Activated CD4-positive, alpha-beta T cell treated with anti-CD3 and anti-CD28 coated beads for 4 hours (primary cell): ENCODE results near the gene ALG14.
"Not testable (repeated sequence)": the region's sequence is repeated elsewhere in the genome, so short reads cannot be mapped to it uniquely, and the experiment has no call there.

Experiments used
- DNase-seq, 2 donors: peaks; one replicate each; pipeline ENCODE4 v3.0.0-alpha.2; 2020

Gene ALG14

DNA sequence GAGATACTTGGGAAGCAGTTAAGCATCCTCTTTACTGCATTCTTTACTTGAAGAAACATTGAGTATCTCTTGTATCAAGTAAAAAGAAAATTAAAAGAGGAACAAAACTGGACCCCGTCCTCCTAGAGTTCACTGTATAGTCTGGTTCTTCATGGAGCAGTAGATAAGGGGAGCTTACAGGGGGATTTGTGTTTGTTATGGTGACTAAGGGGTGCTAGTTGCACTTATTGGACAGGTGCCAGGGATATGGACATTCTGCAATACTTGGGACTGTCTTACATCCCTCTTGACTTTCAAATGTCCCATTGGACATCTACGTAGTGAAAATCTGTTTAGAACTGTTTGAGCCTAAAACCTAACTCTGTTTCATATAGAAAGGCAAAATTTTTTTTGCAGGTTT lies 67.2 kb downstream of the ALG14 start:
- DNase-seq, result no peak

DNA sequence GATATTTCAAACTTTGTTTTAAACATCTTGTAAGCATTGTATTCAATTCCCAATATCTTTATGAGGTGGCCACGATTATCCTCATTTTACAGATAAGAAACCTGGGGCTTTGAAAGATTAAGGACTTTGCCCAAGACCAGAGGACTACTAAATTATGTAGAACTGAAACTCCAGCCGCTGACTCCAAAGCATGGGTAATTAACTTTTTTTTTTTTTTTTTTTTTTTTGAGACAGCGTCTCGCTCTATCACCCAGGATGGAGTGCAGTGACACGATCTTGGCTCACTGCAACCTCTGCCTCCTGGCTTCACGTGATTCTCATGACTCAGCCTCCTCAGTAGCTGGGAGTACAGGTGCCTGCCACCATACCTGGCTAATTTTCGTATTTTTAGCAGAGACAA lies 68.7 kb downstream of the ALG14 start:
- DNase-seq, result no peak

DNA sequence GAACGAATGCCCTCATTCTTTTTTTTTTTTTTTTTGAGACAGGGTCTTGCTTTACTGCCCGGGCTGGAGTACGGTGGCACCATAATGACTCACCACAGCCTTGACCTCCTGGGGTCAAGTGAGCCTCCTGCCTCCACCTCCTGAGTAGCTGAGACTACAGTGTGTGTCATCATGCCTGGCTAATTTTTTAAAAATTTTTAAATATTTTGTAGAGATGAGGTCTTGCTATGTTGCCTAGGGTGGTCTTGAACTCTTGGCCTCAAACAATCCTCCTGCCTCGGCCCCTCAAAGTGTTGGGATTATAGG lies 69.4 kb downstream of the ALG14 start:
- no peak for DNase-seq

DNA sequence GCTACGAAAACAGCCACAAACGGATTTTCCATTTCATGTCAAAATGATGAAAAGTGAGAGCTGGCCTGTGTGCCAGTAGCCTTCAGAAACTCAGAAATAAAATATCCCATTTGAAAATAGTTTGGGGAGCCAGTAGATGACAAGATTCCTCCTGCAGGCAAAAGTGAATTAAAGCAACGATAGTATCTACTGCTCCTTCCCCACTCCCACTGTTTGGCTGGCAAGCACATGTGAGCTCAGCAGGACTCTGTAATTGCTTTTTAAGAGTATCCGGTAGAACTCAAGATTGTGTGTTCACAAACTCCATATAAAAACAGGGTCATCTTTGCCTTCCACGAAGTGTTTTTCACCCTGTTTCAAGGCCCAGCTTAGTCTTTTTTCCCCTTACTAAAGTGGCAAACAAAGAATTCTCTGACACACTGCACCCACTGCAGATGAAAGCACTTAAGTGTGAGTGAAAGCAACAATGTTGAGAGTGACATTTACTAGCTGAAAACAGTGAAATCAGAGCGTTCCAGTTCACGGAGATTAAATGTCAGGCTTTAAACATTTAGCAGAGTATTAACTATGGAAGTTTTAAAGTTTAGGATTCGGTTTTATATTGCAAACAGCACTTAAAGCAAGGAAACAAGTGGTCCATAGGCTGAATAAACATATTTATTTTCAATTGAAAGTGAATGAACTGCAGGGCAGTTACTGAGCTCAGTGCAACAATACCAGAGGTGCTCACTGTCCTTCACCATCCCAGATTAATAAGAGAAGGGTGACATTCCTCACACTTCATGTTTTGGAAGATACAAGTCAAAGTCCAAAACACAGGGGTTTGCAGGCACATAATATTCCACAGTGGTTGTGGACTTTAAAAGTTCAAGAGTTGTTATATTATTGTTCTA lies 70.0 kb downstream of the ALG14 start:
- DNase-seq, result no peak

DNA sequence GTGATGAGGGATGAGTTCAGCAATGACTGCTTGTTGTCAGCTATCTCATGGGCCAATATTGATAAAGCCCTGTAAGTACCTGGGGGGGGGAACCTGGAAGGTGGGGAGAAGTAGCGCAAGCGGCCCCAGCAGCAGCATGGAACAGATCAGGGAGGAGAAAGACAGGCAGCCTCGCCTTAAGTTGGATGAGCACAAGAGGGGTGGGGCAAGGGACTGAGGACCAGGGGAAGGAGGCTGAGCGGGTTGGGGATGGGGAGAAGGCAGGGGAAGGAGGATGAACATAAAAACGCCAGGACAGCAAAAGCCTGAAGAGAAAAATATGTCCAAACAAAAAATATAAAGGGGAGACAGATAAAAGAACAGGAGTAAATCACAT lies 70.6 kb downstream of the ALG14 start:
- no peak for DNase-seq

DNA sequence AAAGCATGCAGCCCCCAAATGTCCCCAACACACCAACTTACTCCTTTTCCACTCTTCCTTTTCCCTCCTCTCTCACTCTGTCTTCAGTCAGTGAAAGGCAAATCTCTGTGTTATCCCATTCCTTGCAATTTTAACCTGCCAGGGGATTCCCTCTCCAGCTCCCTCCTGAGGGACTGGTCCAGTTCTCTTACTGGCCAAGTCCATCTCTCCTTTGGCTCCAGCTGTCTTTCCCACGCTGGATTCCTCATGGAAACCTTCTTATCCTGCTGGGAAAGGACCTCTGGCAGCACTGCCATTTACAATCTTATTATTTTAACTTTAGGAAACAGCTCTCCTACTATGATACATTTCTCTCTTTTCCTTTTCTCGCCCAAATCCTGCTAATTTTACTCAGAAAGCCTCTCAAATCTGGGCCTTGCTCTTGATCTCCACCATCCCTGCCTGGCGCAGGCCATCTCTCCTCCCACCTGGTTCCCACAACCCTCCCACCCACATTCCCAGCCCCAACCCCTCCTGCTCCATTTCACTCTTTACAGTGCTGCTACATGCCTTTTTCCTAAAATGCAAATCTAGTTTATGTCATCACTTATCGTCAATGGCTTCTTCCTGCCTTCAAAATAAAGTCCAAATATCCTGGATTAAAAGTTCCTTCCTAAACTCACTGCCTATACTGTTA lies 73.2 kb downstream of the ALG14 start:
- DNase-seq, result no peak

DNA sequence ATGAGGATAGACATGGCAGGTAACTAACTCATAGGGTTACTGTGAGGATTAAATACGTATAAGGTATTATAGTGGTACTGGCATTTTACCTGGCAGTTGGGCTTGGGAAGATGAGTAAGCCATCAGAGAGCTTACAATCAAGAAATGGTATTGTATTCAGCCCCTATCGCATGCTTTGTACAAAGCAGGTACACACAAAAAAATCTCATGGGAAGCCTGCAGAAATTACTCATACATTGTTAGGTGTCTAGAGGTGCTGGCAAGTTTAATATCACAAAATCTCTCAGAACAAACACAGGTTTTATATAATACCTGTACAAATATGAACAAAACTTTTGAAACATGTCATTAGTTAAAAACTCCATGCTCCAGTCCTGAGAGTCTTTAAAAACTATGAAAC lies 74.0 kb downstream of the ALG14 start:
- DNase-seq, result no peak

DNA sequence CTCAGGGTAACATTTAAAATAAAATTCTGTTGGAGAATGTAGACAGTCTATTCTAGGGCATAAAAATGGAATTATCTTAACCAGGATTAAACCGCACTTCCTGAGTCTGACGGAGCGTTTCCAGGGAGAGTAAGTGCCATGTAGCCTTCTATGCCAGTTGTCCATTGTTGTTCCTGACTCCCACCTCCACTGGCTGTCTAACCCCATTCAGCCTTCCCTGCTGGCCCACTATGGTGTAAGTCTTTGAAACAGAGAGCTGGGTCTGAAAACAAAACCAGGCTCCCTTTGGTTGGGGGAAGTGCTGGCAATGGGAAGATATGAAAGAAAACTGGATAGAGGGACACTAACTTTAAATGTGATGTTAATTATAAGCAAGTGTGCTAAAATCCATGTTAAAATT lies 74.6 kb downstream of the ALG14 start:
- DNase-seq, result no peak

DNA sequence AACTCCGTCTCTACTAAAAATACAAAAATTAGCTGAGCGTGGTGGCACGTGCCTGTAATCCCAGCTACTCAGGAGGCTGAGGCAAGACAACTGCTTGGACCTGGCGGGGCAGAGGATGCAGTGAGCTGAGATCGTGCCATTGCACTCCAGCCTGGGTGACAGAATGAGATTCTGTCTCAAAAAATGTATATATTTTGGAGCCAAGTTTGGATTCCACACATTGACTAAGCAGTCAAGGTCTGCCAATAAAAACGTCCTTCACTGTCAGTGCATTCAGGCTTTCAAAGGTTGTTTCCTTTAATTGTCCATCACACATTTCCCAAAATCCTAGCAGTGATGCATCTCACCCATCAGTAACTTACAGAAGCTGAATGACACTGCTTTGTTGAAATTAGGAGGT lies 77.2 kb downstream of the ALG14 start:
- DNase-seq, result not testable (repeated sequence)

DNA sequence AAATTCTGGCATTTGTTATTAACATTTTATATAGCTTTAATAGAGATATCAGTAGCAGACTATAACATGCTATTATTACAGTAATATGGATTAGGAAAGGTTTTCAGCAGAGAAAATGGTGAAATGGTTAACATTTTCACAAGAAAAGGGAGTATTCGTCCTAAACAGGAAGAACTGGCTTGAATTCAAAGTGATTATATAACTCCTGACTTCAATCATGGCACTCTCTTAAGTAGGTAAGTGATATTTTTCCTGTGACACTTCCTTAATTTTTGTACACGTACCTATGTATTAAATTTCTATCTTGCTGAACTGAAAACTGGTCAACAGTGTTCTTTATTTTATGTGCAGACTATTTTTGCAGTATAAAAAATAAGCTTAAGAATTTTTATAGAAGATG lies 77.9 kb downstream of the ALG14 start:
- no peak for DNase-seq

DNA sequence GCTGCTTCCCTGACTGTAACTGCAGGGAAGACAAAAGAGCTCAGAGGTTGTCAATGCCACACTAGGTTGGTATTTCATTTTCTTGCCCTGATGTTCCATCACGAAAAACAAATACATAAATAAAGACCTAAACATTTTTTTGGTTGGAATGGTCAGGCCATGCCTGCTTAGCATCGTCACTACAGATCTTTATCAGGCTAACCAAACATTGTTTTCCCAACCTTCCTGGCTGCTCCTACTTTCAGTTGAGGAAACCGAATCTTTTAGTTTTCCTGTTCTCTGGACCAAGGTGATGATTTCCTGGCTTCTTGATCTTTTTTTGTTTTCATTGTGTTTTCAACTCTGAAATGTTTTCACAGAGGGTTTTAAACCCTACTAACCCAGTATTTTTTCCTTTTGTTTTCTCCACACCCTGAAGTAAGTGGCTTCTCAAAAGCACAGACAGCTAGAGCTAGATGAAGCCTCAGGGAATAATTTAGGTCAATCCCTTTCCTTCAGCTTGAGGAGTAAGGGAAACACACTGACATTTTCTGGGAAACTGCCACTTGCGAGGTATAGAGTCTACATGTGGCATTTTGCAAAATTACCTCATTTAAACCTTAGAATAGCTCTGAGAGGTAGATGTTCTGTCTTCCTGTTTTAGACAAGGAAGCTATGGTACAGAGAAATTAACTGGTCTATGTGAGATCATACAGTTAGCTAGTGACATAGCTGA lies 78.7 kb downstream of the ALG14 start:
- no peak for DNase-seq

DNA sequence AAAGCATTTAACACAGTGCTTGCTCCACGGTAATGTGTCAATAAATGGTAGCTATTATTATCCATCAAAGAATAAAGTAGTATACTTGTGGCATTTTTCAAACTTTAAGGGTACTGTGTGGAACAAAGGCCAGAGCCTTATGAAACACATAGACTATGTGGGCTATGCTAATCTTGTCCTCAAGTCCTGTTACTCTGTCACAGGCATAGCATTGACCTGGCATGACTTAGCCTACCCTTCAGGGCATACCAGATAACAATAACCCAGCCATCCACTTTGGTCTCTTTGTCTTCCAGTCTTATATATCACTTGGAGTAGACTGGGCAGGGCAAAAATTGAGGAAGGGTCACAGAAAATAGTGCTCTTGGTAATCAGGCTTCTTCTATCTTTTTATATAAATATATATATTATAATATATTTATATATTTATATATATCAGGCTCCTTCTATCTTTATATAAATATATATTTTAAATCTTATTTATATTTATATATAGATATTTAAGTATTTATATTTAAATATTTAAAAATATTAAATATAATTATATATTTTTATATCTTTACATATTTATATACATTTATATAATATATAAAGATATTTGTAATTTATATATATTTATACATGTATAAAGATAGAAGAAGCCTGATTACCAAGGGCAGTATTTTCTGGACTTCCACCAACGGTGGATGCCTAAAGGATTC lies 79.7 kb downstream of the ALG14 start:
- no peak for DNase-seq

DNA sequence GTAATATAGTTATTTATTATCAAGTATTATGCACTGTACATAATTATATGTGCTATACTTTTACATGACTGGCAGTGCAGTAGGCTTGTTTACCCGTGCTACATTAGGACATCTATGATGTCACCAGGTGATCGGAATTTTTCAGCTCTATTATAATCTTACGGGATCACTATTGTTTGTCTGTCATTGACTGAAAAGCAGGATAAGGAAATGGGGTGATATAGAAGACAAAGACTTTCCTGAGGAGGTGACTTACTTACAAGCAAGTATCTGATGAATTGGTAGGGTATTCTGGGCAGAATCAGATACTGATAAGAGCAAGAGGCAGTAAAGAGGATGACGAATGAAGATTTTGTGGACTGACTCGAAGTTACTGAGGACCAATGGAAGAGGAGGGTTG lies 80.6 kb downstream of the ALG14 start:
- no peak for DNase-seq

DNA sequence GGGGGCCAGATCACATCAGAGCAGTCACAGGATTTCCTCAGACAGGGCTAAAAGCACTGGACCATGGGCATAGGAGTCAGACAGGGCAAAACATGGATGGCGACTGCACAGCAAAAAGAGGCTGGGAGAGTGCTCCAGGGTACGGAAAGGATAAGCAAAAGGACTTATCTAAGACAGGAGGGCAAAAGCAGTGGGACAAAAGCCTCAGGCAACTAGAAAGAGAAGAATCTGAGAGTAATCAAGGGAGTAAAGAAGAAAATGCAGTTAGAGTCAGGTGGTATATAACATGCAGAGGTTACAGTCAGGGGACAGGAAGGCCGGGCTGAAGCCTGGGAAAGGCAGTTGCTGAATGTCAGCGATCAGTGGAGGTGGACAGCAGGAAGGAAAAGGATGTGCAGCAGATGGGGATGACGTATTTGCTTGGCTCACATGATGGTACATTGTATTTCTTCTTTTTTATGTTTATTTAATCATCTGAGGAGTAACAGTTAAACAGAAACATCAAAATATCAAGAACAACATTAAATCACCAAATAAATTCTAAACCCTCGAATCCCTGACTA lies 82.8 kb downstream of the ALG14 start:
- no peak for DNase-seq

DNA sequence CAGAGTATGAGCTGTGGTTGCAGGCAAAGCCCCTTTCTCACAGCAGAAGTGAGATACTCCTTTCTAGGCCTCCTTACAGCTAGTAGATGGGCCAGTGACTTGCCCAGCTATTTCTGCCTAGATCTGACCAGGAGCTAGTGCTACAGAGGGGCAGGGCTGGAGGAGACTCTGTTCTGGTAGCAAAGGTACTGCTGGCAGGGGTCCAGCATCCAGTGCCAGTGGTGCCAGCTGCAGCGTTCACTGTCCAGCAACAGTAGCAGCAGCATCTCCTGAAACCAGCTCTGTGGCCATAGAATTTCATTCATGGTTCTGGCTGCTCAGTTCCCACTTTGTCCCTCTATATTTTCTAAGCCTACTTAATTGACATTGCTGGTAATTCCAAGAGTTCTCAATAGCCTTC lies 83.4 kb downstream of the ALG14 start:
- no peak for DNase-seq

DNA sequence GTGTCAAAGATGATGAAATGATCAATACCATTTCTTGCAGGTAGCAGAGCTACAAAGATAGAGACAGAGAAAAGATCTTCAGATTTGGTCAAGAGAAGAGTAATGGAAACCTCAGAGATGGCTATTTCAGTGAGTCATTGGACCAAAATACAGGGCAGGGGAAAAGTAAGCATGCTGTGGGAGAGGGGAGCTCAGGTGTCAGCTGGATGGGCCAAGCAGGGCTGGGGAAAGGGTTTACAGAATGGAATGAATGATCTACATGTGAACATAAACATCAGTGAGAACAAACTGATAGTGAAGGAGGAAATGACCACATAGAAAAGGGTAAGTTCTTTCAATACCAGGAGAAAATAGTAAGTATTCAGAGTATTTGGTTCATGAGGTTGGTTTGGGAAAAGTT lies 84.4 kb downstream of the ALG14 start:
- DNase-seq, result no peak

DNA sequence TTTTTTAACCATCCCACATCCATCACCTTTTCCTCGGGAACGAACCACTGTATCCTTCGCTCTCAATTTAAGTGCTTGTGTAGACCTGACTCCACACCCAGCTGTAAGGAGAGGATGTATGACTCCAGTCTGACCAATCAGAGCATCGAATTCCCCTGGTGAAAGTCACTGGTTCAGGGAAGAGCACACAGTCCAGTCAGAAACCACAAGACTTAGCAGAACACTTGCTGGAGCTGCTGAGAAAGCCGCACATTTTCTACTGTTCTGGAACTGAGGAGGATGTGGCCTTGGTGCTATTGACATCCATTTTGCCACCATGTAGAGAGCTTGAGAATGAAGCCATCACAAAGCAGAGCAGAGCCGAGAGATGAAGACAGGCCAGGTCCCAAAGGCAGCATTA lies 86.0 kb downstream of the ALG14 start:
- DNase-seq, result no peak

DNA sequence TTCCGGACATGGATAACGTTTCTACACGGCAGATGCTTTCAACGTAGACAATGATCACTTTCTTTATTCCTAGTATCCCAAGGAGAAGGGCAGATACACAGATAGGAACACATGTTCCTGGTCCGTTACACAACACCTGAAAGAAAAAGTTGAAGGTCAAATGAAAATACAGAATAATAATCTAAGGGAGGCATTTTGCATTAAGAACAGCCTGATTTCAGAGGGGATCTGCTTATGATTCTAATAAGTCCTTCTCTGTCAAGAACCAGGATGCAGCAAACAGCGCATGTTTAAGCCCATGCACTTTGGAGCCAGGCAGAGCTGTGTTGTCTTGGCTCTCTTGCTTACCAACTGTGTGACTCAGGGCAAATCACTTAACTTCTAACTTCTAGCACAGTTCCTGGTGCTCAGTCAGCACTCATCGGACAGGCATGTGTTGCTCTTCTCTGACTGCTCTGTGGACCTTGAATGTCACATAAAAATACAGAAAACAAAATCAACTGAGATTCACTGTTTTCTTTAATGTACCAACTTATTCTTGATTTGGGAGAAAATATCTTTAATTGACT lies 89.5 kb downstream of the ALG14 start:
- DNase-seq, result no peak

DNA sequence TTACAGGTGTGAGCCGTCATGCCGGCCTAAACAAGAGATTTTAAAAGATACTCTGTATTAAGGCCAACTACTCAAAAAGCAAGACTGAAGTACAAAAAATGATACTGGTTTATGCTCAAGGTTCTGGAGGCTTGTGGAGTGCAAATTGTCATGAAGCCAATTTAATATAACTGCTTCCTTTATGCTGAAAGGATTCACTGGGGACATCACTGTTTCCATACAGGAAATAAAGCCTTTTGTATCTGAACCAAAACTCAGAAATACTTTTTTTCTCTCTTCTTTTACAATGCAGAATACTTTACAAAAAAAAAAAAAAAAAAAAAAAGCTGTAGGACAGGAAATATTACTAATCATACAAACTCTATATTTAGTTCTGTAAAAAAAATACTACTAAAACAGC lies 90.4 kb downstream of the ALG14 start:
- no peak for DNase-seq

DNA sequence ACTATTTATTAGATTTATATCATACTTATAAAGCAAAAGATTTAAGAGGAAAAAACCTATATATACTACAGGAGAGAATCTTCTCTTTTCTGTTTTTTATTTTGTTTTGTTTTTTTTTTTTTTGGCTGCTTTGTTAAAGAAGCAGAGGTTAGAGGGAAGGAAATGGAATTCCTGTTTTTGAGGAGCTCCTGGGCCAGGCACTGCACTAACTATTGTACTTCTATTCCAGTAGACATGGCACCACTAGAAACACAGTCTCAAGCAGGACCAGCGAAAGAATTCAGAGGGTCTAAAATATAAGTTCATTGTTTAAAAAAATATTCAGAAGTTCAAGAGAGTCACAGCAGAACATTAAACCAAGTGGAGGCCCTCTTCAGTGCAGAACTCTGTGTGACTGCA lies 91.2 kb downstream of the ALG14 start:
- DNase-seq, result no peak

DNA sequence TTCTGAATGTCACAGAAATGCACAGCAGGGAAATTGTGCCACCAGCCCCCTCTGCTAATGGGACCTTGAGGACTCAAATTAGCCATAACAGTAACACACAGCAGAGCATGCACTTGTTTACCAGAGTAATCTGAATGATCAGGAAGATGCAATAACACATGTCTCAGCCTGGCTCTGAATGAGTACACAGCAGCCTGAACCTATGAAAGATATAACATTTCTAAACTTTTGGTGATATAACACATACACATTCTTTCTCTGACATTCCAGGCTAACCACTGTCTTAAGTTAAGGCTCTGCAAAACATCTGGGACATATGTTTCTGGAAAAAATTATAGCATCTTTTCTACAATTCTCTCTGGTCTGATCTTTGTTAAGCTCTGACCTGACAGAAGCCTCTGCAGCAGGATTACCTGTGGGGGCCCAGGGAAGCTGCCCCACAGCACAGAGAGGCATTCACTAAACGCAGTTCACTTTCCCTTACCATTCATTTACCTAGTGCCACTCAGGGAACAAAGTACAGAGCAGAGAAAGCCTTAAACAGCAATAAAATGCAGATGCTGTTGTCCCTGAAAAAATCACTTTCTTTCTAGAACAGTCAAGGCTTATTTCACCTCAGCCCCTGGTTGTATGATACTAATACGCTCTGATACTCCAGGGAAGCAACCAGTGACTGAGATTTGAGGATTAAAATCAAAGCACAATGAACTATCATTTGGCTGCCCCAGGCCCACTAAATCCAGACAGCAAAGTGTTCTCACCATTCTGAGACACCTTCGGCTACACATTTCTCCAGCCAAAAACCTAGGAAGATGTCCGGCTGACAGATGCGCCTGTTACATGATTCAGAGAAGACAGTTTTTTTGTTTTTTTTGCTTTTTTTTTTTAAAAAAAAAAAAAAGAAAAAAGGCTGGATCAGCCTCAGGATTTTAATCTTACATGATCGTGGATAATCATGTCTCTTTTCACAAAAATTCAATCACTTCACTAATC lies 91.9 kb downstream of the ALG14 start:
- DNase-seq, result no peak
